HG02678 (cell line): ENCODE measurements around the gene PFKFB4.
"Not testable (repeated sequence)": the region's sequence is repeated elsewhere in the genome, so short reads cannot be mapped to it uniquely, and the experiment has no call there.

ENCODE experiments used
- ATAC-seq: cut with Tn5 transposase; IDR thresholded peaks from one replicate; pipeline ENCODE4 v1.9.1; 2021; ENCODE audit warnings: mild to moderate bottlenecking, moderate library complexity; ENCODE audit not compliant: unreplicated experiment

PFKFB4 gene

DNA sequence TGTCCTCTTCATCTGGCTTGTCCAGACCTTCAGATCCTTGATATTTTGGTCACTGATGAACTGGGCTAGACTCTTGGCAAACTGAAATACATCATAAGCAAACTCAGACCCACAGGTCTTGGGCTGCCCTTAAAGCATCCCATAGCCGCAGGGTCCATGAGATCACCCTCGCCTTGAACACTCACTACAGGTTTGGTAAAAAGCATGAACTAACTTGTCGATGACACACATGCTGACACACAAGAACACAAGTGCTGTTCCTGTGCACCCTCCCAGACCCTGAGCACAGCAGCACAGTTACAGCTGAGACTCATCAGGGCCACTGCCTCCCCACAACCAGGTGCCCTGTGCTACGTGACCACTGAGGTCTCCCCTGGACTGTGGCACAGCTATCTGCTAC, 21.0 kb downstream of the PFKFB4 start:
- no peak for ATAC-seq

DNA sequence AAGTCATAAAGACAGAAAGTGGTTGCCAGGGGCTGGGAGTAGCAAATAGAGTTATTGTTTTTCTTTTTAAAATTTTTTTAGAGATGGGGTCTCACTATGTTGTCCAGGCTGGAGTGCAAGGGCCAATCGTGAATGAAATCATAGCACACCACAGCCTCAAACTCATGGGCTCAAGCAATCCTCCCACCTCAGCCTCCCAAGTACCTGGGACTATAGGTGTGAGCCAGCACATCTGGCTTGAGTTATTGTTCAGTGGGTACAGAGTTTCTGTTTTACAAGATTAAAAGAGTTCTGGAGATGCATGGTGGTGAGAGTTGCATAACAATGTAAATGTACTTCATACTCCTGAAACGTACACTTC, 23.6 kb downstream of the PFKFB4 start:
- no peak for ATAC-seq

DNA sequence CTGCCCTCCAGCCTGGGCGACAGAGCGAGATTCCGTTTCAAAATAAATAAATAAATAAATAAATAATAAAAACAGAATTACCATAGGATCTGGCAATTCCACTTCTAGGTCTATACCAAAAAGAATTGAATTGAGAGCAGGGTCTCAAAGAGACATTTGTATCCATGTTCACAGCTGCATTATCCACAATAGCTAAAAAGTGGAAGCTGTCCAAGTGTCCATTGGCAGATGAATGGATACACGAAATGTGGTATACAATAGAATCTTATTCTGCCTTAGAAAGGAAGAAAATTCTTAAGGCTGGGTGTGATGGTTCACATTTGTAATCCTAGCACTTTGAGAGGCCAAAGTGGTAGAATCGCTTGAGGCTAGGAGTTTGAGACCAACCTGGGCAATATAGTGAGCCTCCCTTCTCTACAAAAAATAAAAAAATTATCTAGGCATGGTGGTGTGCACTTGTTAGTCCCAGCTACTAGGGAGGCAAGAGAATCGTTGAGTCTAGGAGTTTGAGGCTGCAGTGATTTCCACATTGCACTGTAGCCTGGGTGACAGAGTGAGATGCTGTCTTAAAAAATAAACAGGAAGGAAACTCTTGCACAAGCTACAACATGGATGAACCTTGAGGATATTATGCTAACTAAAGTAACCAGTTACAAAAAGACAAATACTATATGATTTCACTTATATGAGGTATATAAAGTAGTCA, 24.2 kb downstream of the PFKFB4 start:
- no peak for ATAC-seq

DNA sequence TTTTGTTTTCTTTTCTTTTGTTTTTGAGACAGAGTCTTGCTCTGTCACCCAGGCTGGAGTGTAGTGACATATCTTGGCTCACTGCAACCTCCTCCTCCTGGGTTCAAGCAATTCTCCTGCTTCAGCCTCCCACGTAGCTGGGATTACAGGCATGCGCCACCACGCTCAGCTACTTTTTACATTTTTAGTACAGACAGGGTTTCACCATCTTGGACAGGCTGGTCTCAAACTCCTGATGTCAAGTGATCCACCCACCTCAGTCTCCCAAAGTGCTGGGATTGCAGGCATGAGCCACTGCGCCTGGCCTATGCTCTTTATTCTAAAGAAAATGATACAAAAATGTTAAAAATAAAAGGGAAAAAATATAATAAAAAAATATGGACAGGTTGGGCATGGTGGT, 25.9 kb downstream of the PFKFB4 start:
- ATAC-seq, result not testable (repeated sequence)

DNA sequence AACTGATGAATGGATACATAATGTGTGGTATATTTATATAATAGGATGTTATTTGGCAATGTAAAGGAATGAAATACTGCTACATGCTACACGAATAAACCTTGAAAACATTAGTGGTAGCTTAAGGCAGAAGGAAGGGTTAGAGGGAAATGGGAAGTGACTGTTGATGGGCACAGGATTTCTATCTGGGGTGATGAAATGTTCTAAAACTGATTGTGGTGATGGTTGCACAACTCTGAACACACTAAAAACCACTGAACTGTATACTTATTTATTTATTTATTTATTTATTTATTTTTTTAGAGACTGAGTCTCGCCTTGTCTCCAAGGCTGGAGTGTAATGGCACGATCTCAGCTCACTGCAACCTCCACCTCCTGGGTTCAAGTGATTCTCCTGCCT, 27.8 kb downstream of the PFKFB4 start:
- ATAC-seq, result no peak

DNA sequence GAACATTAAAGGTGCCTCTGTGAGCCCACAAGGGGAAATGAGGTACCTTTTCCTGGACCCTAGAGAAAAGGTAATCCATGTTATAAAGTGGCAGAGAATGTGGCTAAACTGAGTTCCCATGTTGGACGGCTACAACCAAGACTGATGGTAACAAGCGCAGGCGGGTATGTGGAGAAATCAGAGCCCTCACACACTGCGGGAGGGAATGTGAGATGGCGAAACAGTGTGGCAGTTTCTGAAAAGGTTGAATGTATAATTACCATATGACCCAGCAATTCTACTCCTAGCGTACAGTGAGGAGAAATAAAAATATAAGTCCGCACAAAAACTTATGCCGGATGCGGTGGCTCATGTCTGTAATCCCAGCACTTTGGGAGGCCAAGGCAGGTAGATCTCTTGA, 28.6 kb downstream of the PFKFB4 start:
- ATAC-seq, result no peak

DNA sequence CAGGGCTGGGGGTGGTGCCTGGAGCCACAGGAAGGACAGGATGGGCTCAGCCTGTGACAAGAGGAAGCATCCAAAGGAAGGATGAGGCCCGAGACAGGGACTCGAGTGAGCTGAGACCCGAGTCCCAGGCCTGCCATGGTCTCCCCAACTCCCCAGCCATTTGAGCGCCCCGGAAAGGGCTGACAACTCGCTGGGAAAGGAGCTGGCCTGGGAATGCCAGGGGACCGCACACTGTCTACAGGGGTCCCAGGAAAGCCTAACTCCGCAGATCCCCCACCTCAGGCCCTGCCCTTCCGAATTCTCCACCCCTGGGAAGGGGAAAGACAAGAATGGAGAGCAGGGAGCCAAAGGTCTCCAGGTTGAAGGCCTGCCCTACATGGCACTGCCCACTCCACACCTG, 31.6 kb downstream of the PFKFB4 start:
- ATAC-seq, result no peak

DNA sequence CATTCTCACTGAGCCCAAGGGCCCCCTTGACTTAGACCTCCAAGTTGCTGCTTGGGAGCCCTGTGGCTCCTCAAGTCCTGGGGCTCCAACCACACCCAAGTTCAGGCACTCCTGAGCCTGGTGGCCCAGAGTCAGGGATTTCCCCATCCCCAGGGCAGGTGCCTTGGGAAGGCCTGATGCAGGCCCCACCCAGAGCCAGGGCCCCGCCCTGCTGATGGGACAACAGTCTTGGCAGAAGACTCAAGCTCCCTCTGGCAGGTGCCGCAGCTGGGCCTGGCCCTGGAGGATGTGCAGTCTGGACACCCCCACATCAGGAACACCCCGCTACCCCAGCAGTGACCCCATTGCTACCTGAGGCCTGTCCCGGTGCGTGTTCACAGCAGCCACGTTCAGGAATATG, 35.0 kb downstream of the PFKFB4 start:
- no peak for ATAC-seq

DNA sequence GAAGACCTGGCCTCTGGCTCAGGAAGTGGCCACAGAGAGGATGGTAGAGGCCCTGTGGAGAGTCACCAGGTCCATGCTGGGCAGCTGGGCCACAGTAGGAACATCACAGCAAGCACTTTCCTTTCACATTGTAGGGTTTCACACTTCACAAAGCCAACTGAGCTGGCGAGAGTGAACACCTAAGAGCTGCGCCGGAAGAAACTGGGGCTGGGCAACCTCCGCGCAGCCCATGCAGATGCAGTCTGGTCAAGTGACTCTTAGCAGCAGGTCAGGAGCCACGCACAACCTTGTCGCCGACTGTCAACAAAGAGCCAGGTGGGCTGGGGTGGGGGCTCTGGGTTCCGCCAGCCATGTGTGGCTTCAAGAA, 37.3 kb downstream of the PFKFB4 start:
- ATAC-seq, result no peak

DNA sequence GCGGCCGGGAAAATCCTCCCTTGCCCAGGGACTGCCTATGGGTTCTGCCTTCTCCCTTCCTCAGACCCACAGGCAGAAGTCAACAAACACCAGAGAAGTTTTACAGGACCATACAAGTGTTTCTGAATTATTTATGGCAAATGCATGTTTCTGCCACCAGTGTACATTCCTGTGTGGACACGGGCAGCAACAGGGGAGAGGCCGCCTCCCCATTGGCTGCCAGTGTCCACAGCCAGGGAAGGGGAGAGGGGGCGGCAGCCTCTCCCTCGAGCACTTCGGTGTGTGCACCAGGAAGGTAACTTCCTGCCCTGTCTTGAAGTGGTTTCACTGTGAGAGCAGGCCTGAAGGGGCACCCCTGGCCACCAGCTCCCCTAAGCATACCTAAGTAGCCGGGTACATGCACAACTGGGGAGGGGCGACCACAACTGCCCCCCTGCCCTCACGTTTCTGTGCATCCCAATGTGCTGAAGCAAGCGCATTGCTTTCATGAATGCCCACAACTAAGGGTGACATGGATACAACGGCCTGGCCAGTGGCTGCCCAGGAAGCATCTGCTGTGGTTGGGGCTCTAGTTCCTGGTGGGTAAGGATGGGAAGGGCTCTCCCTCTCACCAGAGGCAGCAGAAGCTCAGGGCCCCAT, 37.8 kb downstream of the PFKFB4 start:
- no peak for ATAC-seq

DNA sequence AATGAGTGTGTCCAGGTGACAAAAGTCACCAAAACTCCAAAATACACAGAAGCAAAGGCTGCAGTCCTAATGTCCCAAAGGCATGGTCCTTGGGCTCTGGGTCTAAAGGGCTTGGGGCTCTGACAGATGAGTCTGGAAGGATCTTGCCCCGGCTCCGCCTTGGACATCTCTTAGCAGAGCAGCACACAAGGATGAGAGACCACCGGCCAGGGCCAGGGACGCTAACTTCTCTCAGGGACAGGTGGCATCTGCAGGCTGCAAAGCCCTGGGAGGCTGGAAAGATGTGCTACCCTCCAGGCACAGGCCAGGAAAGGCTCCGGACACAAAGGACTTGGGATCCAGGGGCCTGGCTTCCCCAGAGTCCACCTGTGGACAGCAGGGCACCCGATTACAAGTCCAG, 38.5 kb downstream of the PFKFB4 start:
- ATAC-seq, result no peak

DNA sequence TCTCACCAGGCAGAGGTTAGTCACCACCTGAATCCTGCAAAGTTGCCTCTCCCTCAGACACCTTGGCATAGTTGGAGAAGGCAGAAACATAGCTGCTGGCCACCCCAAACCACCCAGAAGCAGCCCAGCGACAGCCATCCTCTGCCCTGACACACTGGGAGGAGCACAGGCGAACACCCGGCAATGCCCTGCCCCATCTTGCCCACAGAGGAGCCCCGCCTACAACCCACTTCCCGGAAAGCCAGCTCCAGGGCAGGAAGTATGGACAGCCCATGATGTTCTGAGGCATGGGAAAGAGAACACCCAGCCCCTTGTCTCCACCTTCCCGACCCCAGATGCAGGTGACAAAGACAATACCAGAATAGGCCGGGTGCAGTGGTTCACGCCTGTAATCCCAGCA, 40.0 kb downstream of the PFKFB4 start:
- no peak for ATAC-seq

DNA sequence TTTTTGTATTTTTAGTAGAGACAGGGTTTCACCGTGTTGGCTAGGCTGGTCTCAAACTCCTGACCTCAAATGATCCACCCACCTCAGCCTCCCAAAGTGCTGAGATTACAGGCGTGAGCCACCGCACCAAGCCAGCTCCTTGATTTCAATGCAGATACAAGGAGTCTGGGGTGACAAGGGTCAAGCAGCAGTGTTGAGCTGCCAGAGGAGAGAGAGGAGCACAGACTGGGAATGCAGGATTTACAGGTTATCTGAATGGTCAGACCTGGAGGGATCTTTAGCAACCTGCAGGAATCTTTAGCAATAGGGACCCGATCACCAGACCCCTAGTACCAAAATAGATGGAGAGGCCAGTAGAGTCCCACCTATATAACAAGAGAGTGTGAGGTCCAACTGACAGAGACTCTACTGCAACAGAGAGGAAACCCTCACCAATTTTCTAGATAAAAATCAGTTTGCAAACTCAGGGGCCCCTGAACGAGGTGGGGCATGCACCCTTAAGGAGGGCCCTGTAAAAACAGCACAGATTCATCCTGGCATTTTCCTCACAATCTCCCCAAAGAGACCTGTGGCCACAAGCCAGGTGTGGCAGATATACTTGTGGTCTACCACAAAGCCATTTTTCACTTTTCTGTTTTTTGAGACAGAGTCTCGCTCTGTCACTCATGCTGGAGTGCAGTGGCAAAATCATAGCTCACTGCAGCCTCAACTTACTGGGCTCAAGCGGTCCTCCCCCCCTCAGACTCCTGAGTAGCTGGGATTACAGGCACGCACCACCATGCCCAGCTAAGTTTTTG, 42.0 kb downstream of the PFKFB4 start:
- no peak for ATAC-seq

DNA sequence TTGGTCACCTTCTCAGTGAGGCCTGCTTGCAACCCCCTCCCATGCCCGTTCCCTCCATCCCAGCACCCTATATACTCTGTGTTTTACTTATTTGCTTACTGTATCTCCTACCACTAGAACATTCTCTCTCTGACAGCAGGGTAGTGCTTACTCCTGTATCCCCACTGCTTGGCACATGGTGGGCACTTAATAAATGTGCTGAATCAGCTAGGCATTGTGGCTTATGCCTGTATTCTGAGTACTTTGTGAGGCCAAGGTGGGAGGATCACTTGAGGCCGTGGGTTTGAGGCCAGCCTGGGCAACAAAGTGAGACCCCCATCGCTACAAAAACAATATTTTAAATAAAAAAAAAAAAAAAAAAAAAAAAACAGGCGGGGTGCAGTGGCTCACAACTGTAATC, 45.1 kb downstream of the PFKFB4 start:
- no peak for ATAC-seq

DNA sequence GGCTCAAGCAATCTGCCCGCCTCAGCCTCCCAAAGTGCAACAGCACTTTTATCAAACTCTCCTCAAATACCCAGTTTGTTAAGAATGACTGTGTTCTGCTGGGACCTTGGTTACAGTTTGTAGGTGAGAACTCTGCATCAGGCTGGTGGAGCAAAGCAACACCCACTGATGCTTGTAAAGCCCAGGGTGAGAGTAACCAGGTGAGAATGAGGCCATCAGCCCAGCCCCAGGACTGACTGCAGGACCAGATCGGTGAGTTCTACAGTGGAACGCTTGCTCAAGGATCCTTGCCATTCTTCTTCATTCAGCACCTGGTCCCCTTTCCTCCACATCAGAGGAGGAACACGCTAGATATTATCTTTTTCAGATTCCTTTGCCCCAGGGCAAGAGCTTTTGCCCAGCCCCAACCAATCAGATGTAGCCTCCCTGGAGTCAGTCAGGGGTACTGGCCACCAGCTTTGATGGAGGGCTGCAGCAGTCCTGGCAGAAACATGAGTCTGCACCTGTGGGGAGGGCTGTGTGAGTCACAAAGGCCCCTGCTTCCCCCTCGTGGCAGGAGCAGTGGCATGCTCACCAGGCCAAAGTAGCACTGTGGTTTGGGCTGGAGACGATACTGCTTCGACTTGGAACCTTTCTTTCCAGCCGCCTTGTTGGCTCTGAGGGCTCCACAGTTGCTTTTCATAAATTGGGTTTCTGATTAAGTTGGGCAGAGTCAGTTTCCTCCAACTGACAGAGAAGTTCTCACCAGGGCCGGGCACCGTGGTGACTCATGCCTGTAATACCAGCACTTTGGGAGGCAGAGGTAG, 49.1 kb downstream of the PFKFB4 start:
- peak; percentile 66 for ATAC-seq

DNA sequence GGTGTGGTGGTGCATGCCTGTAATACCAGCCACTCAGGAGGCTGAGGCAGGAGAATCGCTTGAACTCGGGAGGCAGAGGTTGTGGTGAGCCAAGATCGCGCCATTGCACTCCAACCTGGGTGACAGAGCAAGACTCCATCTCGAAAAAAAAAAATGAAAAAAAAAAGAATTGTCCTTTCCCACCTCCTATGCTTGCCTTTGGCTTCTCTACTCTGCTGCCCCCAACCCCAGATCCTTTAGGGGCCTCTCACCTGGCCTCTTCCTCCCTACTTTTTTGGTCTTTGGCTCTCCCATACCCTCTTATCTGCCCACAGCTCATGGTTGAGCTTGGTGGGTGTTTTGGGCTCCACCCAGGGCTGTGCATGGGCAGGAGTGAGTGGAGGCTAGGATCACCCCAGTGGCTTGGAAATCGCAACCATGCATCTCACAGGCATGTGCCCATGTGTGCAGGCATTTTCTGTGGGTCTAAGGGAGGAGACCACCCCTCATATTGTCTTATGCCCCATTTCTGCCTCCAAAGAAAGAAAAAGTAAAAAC, 50.6 kb downstream of the PFKFB4 start:
- no peak for ATAC-seq

DNA sequence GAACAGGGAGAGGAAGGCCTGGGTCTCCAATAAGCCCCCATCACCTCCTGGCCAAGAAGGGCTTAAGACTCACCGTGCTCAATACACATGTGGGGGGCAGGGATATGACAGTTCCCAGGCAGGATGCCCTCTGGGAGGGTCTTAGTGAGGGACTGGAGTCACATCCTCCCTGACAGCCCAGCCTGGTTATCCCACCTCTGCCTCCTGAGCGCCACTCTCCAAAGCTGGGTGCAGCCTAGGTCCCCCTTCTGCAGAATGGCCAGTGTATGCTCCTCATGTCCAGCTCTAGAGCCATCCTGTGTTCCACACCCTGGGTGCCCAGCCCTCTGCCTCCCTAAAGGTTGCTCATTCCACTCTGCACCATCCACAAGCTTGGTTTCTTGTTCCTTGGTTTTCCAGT, 51.5 kb downstream of the PFKFB4 start:
- ATAC-seq, result no peak

DNA sequence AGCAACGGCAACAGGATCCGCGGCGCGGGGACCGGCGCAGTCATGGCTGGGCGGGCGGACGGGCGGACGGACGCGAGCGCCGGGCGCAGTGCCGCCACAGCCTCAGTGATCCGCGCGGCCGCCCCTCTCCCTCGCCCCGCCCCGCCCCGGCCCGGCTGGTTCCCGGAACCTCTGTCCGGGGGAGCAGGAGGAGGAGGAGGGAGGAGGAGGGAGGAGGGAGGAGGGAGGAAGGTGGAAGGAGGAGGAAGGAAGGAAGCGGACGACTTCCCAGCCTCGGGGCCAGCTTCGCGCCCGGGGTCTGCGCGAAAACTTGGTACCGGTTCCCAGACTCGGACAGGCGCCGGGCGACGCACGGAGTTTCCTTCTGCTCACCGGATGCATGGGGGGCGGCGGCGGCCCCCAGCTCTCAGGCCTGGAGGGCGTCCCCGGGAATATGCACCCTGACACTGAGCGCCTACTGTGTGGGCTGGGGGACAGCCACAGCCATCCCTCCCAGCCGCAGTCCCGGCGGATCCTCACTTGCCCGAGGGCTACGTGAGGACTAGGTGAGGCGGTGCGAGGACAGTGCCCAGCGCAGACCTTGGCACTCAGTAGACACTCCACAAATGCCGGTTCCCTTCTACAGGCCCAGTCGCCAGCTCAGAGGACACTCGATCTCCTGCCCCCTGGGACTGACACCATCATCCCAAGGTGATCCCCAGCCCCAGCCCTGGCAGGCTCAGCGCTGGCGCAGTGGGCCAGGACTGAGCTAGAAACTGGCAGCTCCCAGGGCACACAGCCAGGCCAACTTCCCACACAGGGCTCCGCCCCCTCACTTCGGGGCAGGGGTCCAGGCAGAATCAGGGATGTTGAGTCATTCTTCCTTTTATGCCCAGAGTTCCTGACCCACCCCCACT, 52.3 kb downstream of the PFKFB4 start, which contains the start of gene SHISA5:
Gene SHISA5, minus strand, starts transcription at position 124 of the 896 bp plus-strand sequence. Its CDS starts 80 bp downstream, at position 44.
- ATAC-seq, result no peak

DNA sequence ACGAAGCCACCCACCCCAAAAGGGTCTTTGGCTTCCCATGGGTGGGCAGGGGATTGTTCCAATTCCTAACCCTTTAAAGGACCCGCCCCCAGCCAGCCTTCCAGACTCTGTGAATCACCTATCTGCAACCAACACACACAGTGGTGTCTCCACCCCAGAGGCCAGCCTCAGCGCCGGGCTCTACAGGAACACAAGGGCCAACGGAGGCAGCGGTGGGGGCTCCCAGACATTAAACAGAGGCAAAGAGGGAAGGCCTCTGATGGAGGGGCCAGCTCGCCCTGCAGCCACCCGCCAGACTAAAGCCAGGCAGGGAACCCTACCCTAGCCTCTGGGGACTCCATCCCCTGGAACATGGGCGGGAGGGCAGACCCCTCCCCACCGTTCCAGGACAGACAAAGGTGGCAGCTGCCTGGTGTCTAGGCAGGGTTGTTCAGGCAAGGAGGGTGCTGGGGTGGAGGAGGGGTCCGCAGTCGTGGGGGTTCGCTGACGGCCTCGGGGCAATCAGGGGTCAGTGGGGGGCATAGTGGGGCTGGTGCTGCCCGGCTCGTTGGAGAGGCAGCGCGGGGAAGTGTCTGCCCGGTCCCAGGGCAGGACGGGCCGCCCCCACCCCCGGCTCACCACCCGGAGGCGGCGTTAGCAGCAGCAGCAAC, 53.1 kb downstream of the PFKFB4 start:
- ATAC-seq, result no peak
